IMR-90 (cell line): Measurements from ENCODE around the gene ARL14EPL.

ENCODE experiments used
- FOS ChIP-seq: fragments of 150-350 bp; IDR thresholded peaks from 2 replicates; pipeline ENCODE4 v1.6.1; 2016; ENCODE audit warnings: low read depth, low read length
- MAFK ChIP-seq: IDR thresholded peaks from 2 replicates; pipeline ENCODE4 v1.6.1; 2012; ENCODE audit warnings: low read depth, low read length, improper control_type of control experiment
- RAD21 ChIP-seq: IDR thresholded peaks from 2 replicates; pipeline ENCODE4 v1.6.1; 2012; ENCODE audit warnings: low read length, improper control_type of control experiment
- TF ChIP-seq, protein P1 (sequence below): conservative IDR thresholded peaks from 2 replicates; pipeline ENCODE4 v1.5.1; 2012; ENCODE audit warnings: mild to moderate bottlenecking, low read depth, low read length, improper control_type of control experiment
- TF ChIP-seq, protein P2 (sequence below): fragments of 150-350 bp; IDR thresholded peaks from 2 replicates; pipeline ENCODE4 v1.6.1; 2017; ENCODE audit warnings: mild to moderate bottlenecking, antibody characterized with exemption, low read length, low read depth

DNA sequence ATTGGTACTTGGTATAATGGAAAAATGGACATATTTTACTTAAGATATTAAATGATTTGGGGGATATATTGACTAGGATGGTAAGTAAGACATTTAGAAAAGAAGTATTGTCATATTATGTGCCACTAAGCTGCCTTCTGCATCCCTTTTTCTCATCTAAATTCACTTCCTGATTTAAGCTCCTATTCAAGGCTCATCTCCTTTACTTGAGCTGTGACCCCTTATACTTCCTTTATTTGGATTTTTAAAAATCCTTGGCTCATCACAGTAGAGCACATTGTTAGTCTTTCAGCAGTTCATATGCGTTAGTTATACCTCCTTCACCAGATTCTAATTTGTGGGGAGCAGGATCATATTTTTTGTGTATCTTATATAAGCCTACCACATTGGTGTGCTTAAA is 59.1 kb downstream of the ARL14EPL start:
- TF ChIP-seq FOS (no peak), MAFK (no peak), RAD21 (no peak)
- TF ChIP-seq, protein P1, sequence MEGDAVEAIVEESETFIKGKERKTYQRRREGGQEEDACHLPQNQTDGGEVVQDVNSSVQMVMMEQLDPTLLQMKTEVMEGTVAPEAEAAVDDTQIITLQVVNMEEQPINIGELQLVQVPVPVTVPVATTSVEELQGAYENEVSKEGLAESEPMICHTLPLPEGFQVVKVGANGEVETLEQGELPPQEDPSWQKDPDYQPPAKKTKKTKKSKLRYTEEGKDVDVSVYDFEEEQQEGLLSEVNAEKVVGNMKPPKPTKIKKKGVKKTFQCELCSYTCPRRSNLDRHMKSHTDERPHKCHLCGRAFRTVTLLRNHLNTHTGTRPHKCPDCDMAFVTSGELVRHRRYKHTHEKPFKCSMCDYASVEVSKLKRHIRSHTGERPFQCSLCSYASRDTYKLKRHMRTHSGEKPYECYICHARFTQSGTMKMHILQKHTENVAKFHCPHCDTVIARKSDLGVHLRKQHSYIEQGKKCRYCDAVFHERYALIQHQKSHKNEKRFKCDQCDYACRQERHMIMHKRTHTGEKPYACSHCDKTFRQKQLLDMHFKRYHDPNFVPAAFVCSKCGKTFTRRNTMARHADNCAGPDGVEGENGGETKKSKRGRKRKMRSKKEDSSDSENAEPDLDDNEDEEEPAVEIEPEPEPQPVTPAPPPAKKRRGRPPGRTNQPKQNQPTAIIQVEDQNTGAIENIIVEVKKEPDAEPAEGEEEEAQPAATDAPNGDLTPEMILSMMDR, result no peak
- TF ChIP-seq, protein P2, sequence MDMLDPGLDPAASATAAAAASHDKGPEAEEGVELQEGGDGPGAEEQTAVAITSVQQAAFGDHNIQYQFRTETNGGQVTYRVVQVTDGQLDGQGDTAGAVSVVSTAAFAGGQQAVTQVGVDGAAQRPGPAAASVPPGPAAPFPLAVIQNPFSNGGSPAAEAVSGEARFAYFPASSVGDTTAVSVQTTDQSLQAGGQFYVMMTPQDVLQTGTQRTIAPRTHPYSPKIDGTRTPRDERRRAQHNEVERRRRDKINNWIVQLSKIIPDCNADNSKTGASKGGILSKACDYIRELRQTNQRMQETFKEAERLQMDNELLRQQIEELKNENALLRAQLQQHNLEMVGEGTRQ, result no peak
